ENCODE measurements around the gene TULP1.

DNA sequence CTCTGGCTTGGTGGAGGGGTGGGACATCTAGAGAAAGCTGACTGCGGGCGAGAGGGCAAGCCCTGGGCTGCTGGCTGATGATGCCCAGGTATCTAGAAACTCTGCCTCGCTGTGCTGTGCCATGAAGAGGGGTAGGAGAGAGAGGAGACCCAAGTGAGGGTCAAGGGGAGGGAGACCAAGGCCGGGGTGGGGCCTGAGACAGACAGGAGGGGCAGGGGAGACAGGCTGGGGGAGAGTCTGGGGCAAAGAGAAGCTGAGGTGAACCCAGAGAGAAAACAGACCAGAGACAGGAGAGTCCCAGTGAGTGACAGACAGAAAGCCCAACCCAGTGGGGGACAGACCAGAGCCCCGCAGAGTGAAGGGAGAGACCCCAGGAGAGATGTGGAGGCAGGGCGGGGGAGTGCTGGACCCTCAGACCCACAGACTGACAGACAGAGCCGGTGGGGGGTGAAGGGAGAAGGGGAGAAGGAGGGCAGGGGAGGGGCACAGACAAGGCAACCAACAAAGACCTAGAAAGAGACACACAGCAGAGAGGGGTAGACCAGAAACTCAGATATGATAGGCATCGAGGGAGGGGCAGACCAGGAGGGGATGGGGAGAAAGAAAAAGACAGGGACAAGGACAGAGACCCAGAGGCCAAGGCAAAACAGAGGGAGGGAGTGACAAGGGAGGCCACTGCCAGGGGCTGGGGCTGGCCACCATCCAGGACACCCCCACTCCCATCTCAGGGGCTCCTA, 21.7 kb downstream of the TULP1 start:
- TF ChIP-seq POLR2A (IDR thresholded peaks at IDR 0.05; ENCODE audit: low read depth) (no peak), POLR2AphosphoS5 (IDR thresholded peaks at IDR 0.05) (no peak), EP300 (IDR thresholded peaks at IDR 0.05) (no peak)
